ENCODE data around the gene PGLYRP2. TPM values are rescaled to one million over a fixed set of nuclear protein-coding genes. Genes with fewer than 3 reads are reported as not detected.
A peak's percentile ranks its signal among the peaks of the same experiment; 100 is the strongest.

PGLYRP2 gene
- total and polyA plus RNA-seq, 2 experiments from 2014 or later: not detected

DNA sequence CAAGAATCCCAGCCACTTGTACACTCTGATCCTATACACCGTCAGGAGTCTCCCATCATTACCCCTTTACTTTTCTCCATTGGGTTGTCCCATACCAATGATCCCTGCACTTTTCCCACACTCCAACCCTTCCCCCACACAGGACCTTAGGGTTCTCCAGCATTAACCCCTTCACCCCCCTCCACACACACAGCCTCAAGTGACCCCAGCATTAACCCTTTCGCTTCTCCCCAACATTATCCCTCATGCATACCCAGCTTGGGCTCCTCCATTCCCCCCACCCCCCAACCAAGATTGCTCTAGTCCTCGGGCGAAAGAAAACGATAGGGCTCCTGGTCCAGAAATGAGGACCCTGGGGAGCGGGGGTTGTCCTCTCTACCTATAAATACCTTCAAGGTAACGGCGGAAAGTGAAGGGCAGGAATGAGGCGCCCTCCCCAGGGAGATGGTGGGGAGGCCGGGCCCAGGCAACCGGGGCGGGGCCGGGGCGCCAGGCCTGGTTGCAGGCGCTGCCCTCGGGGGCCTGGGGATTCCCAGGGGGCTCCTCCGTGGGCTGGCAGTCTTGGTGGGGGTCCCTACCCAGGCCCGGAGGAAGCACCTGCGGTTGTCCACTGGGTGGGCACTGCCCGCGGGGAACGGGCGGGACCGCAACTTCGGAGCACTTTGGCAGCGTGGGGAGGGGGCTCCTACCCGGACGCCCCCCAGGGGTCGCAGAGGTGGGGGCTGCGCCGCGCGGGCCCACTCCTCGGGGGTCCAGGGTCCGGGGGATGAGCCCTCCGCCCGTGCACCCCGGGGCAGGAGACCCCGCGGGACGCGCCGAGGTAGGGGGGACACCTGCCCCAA is 30.3 kb downstream of the PGLYRP2 start:
- no peaks in the 10 kb centered on the region; the same call in 1 of the 2 replicates for H3K4me1 ChIP-seq (ENCODE audit: insufficient read depth)
- H3K4me2 ChIP-seq (ENCODE audit: unreplicated experiment): peak overlapping the region; percentile 71
- WGBS, 2 experiments (ENCODE audit: low coverage in 1 of 2, low lambda C conversion rate in 2 of 2, missing lambda C conversion rate in 2 of 2): 2 to 4% methylated on average over 11 to 29 of the region's 43 CpGs
- peak; percentile 46 for DNase-seq
- TF ChIP-seq EZH2phosphoT487 (IDR thresholded peaks at IDR 0.05; ENCODE audit: insufficient read depth, low read depth) (no peak), EZH2 (IDR thresholded peaks at IDR 0.05; ENCODE audit: insufficient read depth, poor library complexity, severe bottlenecking) (no peak)
- no peaks in the 10 kb centered on the region for H3K9me2 ChIP-seq (ENCODE audit: insufficient read depth)
- H3K27me3 ChIP-seq (replicated peaks; ENCODE audit: insufficient read depth): no peaks in the 10 kb centered on the region
- H3K27ac ChIP-seq: no peak overlapping the region
- H3K4me3 ChIP-seq: peak overlapping the region; percentile 78
- no peaks in the 10 kb centered on the region for H4K20me1 ChIP-seq (ENCODE audit: insufficient read depth)
- H3K79me2 ChIP-seq (ENCODE audit: insufficient read depth): no peaks in the 10 kb centered on the region
- H3F3A ChIP-seq (ENCODE audit: insufficient read depth): peaks cover 22% of the 10 kb centered on the region; the same call in 1 of the 2 replicates
- no peaks in the 10 kb centered on the region for H3K36me3 ChIP-seq (ENCODE audit: low read depth)
- in situ Hi-C loops (cut with MboI): no loop called here
- peak overlapping the region; percentile 73 for H3K9ac ChIP-seq
- no peaks in the 10 kb centered on the region for H3K9me3 ChIP-seq (ENCODE audit: low read depth)
- H2AFZ ChIP-seq: peak overlapping the region; percentile 91

- 49 to 51% methylated on average over 17 of the region's 17 CpGs for WGBS, 2 experiments (ENCODE audit: low coverage in 1 of 2, low lambda C conversion rate in 2 of 2, missing lambda C conversion rate in 2 of 2)
- Histone ChIP-seq H3K9ac (no peak overlapping the region), H3K27ac (no peak overlapping the region), H3K4me3 (no peak overlapping the region), H3K4me2 (ENCODE audit: unreplicated experiment) (no peak overlapping the region), H3K9me3 (ENCODE audit: low read depth) (no peaks in the 10 kb centered on the region), H3F3A (ENCODE audit: insufficient read depth) (peaks cover 22% of the 10 kb centered on the region; the same call in 1 of the 2 replicates), H2AFZ (no peak overlapping the region), H3K79me2 (ENCODE audit: insufficient read depth) (no peaks in the 10 kb centered on the region), H4K20me1 (ENCODE audit: insufficient read depth) (no peaks in the 10 kb centered on the region), H3K36me3 (ENCODE audit: low read depth) (no peaks in the 10 kb centered on the region), H3K27me3 (replicated peaks; ENCODE audit: insufficient read depth) (no peaks in the 10 kb centered on the region), H3K9me2 (ENCODE audit: insufficient read depth) (no peaks in the 10 kb centered on the region), H3K4me1 (ENCODE audit: insufficient read depth) (no peaks in the 10 kb centered on the region; the same call in 1 of the 2 replicates)
- TF ChIP-seq EZH2 (IDR thresholded peaks at IDR 0.05; ENCODE audit: insufficient read depth, poor library complexity, severe bottlenecking) (no peak), EZH2phosphoT487 (IDR thresholded peaks at IDR 0.05; ENCODE audit: insufficient read depth, low read depth) (no peak)
- in situ Hi-C loops (cut with MboI): no loop called here
- no peak for DNase-seq
Measured at GRCh38 chr19:15448044-15448777, 31.1 kb downstream of the PGLYRP2 start.

GRCh38 chr19:15447057-15447456 is 32.2 kb downstream of the PGLYRP2 start:
- no peaks in the 10 kb centered on the region for H3K79me2 ChIP-seq (ENCODE audit: insufficient read depth)
- H3K9ac ChIP-seq: no peak overlapping the region
- H3K36me3 ChIP-seq (ENCODE audit: low read depth): no peaks in the 10 kb centered on the region
- in situ Hi-C loops (cut with MboI): no loop called here
- H3K9me3 ChIP-seq (ENCODE audit: low read depth): no peaks in the 10 kb centered on the region
- no peaks in the 10 kb centered on the region; the same call in 1 of the 2 replicates for H3K4me1 ChIP-seq (ENCODE audit: insufficient read depth)
- H3K27ac ChIP-seq: no peak overlapping the region
- no peaks in the 10 kb centered on the region for H4K20me1 ChIP-seq (ENCODE audit: insufficient read depth)
- 75 to 81% methylated on average over 4 of the region's 4 CpGs for WGBS, 2 experiments (ENCODE audit: low coverage in 1 of 2, low lambda C conversion rate in 2 of 2, missing lambda C conversion rate in 2 of 2)
- H3K4me3 ChIP-seq: no peak overlapping the region
- DNase-seq: no peak
- no peak overlapping the region for H2AFZ ChIP-seq
- no peaks in the 10 kb centered on the region for H3K27me3 ChIP-seq (replicated peaks; ENCODE audit: insufficient read depth)
- no peak overlapping the region for H3K4me2 ChIP-seq (ENCODE audit: unreplicated experiment)
- peaks cover 20% of the 10 kb centered on the region; the same call in 1 of the 2 replicates for H3F3A ChIP-seq (ENCODE audit: insufficient read depth)
- no peaks in the 10 kb centered on the region for H3K9me2 ChIP-seq (ENCODE audit: insufficient read depth)
- TF ChIP-seq EZH2 (IDR thresholded peaks at IDR 0.05; ENCODE audit: insufficient read depth, poor library complexity, severe bottlenecking) (no peak), EZH2phosphoT487 (IDR thresholded peaks at IDR 0.05; ENCODE audit: insufficient read depth, low read depth) (no peak)

GRCh38 chr19:15445807-15446376 is 33.4 kb downstream of the PGLYRP2 start:
- WGBS, 2 experiments (ENCODE audit: low coverage in 1 of 2, low lambda C conversion rate in 2 of 2, missing lambda C conversion rate in 2 of 2): 65 to 66% methylated on average over 7 of the region's 7 CpGs
- Histone ChIP-seq H3K27ac (no peak overlapping the region), H3K4me1 (ENCODE audit: insufficient read depth) (no peaks in the 10 kb centered on the region; the same call in 1 of the 2 replicates), H3F3A (ENCODE audit: insufficient read depth) (peaks cover 9% of the 10 kb centered on the region; the same call in 1 of the 2 replicates), H4K20me1 (ENCODE audit: insufficient read depth) (no peaks in the 10 kb centered on the region), H3K4me3 (no peak overlapping the region), H3K4me2 (ENCODE audit: unreplicated experiment) (no peak overlapping the region), H3K9ac (no peak overlapping the region), H3K9me2 (ENCODE audit: insufficient read depth) (no peaks in the 10 kb centered on the region), H3K36me3 (ENCODE audit: low read depth) (no peaks in the 10 kb centered on the region), H3K27me3 (replicated peaks; ENCODE audit: insufficient read depth) (no peaks in the 10 kb centered on the region), H2AFZ (no peak overlapping the region), H3K9me3 (ENCODE audit: low read depth) (no peaks in the 10 kb centered on the region), H3K79me2 (ENCODE audit: insufficient read depth) (no peaks in the 10 kb centered on the region)
- in situ Hi-C loops (cut with MboI): no loop called here
- TF ChIP-seq EZH2phosphoT487 (IDR thresholded peaks at IDR 0.05; ENCODE audit: insufficient read depth, low read depth): no peak
- no peak for DNase-seq
